ENCODE results near the gene RABL3.
"Not testable (repeated sequence)": the region's sequence is repeated elsewhere in the genome, so short reads cannot be mapped to it uniquely, and the experiment has no call there.

The RABL3 gene

GRCh38 chr3:120743556-120744195 is 1.4 kb upstream of the RABL3 start:
- no peak for DNase-seq

DNA sequence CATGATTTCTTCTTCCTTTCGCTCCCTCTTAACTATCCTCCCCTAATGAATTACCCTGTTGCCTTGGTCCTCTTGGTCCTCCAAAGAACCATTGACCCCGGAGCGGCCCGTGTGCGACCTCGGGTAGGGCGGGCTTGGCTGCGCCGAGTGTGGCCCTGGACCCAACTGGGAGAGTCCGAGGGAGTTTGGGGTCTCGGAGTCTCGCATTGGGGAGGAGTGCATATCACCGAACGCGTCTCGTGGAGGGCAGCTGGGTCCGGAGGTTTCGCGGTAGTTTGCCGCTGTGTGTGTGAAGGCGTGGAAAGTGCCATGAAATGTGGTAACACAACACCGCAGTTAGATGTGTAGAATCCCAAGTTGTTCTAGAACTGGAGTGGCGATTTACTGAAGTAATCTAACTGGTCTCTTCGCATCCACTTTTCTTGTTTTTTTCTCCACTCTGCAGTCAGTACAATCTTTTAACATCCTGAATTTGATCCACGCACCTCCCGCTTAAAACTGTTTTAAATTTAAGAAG is 591 bp upstream of the RABL3 start:
- DNase-seq, result no peak

DNA sequence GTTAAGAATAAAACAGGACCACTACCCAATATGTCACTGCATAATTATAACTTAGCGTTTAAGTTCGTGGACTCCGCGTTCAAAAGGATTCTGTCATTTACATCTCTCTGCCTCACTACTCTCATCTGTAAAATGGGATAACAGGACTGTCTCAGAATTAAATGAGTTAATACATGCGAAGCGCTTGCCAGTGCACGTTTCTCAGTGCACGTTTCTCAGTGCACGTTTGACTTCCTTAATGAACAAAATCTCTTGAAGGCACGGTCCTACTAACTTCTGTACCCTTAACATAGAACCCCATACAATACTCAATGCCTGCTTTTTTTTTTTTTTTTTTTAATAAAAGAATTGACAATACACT is 499 bp downstream of the RABL3 start:
- DNase-seq, result no peak

- DNase-seq, result no peak
These were observed 996 bp downstream of the RABL3 start for GRCh38 chr3:120741320-120741719.

- not testable (repeated sequence) for DNase-seq
These were observed 4.3 kb downstream of the RABL3 start for GRCh38 chr3:120738006-120738405.

DNA sequence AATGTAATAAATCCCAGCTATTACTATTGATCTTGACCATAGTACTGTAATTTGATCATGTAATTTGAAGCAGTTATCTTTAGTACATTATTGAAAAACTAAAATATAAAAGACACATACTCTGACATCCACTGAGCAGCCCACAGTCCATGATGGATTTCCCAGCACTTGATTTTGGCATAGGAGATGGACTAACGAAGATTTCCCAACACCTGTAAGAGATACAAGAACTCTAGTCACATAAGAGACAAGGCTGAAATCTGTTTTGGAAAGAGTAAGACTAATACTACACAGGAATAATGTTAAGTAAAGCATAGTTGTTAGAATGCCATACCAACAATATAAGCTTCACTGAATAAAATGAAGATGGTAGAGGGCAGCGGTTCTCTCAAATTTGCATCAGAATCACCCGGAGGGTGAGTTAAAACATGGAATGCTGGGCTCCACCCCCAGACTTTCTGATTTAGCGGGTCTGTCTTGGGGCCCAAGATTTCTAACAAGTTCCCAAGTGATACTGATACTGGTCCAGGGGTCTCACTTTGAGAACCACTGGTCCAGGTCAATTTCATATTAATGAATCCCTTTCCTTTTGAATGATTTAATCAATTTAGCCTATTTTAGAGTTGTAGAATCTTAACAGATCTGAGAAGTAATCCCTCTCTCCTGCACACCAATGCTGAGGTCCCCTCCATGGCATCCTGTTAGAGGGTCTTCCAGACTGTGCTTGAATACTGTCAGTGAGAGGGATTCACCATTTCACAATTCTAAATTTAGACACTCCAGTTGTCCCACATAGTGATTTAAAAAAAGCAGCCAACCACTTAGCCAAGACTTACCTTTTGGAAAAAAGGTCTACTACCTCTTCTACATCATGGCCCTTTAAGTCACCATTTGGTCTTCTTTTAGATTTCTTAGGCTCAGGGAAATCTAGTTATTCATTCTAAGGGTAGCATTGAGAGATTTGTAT is 11.5 kb downstream of the RABL3 start:
- DNase-seq, result no peak

DNA sequence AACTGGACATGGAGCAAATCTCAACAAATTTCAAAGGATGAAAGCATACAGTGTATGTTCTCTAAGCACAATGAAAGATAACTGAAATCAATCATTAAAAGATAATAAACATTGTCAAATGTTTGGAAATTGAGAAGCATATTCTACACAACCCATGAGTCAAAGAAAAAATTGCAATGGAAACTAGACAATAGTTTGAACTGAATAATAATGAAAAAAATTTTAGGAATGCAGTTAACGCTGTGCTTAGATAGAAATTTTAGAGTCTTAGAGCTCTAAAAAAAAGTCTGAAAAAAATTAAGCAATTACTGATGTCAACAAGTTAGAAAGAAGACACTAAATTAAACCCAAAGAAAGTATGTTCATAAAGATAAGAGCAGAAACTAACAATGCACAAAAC is 15.5 kb downstream of the RABL3 start:
- DNase-seq, result no peak

GRCh38 chr3:120719167-120719834 is 23.0 kb downstream of the RABL3 start:
- DNase-seq, result not testable (repeated sequence)

- no peak for DNase-seq
These were observed 29.1 kb downstream of the RABL3 start for GRCh38 chr3:120713262-120713661.

DNA sequence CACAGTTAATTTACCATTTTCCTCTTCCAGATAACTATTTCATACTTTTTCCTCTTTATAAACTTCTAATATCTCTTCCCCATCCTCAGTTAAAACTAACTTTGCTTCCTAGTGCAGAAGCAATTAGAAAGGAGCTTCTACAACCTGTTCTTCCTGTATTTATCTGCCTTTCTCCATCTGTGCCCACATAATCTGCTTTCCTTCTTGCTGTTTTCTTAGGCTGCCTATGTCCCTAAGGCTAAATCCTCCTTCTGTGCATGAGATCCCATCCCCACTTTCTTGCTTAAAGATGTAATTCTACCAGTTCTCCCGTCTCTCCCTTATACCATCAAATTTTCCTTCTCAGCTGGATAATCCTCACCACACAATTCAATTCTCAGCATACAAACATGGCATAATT is 31.9 kb downstream of the RABL3 start:
- DNase-seq, result no peak

DNA sequence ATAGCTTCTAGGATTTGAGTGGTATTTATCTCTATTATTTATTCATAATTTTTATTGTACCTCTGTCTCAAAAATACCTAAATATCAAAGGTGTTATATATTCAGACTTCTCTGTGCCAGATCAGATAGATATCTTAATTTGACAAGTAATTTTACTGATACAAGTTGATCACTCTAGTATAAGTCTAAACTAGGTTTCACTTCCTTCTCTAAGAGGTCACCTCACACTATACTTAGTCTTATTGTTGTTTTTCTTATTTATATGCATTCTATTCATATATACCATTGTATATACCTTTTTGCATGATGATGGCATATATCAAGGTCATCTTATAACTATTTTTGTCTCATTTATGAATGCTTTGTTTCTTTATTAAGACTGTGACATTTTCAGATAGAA is 33.9 kb downstream of the RABL3 start:
- DNase-seq, result no peak

GRCh38 chr3:120706950-120707349 is 35.4 kb downstream of the RABL3 start:
- no peak for DNase-seq

DNA sequence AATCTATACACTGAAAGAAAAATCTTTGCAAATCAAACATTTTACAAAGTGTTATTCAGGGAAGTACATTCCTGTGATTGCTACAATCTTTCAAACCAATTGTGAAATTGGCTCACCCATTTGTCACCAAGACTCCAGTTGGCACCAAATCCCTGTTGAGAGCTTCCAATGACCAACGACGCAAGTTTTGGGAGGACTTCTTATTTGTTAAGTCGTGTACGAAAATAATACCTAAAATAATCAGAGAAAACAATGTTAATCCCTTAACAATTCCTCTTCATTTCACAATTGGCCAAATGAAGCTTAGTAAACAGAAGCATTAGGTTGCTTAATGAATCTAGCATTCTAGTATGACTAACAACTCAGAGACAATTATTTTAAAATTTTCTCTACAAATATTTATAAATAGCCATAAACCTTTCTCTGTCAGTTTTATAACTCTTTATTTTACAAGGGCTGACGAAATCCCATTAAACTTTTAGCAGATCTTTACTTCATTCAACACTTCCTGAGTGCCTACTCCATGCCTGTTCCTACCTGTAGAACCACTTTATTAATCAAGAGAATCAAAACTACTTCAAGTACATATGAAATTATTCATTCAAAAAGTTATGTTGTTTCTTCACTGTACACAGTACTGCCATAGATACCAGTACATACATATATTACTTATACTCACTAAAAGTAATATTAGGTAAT is 36.3 kb downstream of the RABL3 start:
- DNase-seq, result no peak

GRCh38 chr3:120699333-120699732 is 43.0 kb downstream of the RABL3 start:
- DNase-seq, result no peak

DNA sequence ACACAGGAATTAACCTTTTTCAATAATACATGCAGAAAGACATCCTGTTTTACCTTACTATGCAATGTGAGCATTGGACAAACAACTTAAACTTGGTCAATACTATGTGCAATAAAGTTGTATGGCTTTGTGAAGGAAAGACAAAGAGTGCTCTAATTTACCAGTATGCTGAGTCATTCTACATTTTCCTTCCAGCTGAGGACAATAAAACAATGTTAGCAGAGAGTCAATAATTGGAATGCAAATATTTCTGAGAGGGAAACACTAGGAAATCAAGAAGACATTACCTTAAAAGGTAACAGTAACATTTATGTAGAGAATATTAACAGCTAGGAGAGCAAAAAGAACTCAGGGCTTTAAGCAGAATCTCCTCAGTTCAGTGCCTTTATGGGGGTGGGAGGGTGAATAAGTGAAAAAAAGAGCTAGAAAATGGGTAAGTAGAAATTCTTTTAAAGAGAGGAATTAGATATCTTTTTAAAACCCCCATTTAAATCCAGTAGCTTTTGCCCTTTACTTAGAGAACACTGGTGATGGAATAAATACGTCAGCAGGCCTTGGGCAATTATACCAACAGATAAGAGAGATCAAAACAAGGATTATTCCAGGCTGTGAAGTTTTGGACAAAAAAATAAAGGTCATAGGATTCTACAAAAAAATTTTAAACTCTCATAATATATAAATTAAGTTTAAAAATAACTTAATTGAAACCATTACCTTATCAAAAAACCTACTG is 48.7 kb downstream of the RABL3 start:
- DNase-seq, result peak; percentile 56

DNA sequence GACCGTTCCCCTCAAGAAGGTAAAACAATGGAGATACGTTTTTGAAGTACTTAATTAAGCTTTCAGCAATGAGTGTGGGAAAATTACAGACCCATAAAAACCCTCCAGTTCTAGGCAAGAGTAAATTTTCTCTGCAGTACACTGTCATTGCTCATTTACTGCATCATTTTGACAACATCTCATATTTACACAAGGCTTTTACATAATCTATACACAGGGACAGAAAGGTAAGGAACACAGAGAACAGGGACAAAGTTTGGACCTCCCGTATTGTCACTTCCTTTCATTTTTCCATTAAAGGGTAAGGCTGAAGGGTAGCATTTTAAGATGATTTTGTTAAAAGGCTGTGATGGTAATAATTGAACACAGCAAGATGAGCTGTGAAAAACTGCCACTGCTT is 52.9 kb downstream of the RABL3 start:
- DNase-seq, result no peak

- no peak for DNase-seq
These were observed 54.2 kb downstream of the RABL3 start for GRCh38 chr3:120688121-120688520.

- no peak for DNase-seq
These were observed 56.9 kb downstream of the RABL3 start for GRCh38 chr3:120685411-120685810.

- no peak for DNase-seq
These were observed 57.4 kb downstream of the RABL3 start for GRCh38 chr3:120684896-120685295.

GRCh38 chr3:120683671-120684301 is 58.5 kb downstream of the RABL3 start:
- DNase-seq, result no peak

DNA sequence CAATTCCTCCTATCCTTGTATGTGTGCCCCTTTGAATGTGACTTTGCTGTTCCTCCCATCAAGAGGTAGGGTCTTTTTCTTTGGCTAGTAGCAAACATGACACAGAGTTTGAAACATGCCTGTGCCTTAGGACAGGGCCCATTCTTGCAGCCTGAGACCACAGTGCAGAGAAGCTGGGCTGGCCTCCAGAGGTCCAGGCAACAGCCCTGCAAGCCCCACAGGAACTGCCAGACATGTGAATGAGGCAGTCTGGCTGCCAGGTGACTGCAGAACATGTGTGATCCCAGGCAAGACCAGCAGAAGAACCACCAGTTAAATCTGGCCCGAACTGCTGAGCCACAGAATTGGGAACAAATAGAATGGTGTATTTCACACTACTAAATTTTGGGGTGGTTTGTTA is 59.1 kb downstream of the RABL3 start:
- DNase-seq, result no peak

Data from NCI-H774 (cell line).